WI38 (cell line): Measurements from ENCODE around the gene TNFRSF8.

Experiments used
- H3K4me3 ChIP-seq: 2 replicates; pipeline ENCODE4 v1.5.1; 2011; ENCODE audit warnings: low read depth, mild to moderate bottlenecking, control low read depth, low read length
- TF ChIP-seq, protein P1 (sequence below): IDR thresholded peaks from 2 replicates; pipeline ENCODE4 v1.5.1; 2012; ENCODE audit warnings: low read depth, mild to moderate bottlenecking, control low read depth, low read length

Gene TNFRSF8

GRCh38 chr1:12173631-12174121, 110.6 kb downstream of the TNFRSF8 start:
- TF ChIP-seq, protein P1, sequence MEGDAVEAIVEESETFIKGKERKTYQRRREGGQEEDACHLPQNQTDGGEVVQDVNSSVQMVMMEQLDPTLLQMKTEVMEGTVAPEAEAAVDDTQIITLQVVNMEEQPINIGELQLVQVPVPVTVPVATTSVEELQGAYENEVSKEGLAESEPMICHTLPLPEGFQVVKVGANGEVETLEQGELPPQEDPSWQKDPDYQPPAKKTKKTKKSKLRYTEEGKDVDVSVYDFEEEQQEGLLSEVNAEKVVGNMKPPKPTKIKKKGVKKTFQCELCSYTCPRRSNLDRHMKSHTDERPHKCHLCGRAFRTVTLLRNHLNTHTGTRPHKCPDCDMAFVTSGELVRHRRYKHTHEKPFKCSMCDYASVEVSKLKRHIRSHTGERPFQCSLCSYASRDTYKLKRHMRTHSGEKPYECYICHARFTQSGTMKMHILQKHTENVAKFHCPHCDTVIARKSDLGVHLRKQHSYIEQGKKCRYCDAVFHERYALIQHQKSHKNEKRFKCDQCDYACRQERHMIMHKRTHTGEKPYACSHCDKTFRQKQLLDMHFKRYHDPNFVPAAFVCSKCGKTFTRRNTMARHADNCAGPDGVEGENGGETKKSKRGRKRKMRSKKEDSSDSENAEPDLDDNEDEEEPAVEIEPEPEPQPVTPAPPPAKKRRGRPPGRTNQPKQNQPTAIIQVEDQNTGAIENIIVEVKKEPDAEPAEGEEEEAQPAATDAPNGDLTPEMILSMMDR, result no peak
- no peak overlapping the region for H3K4me3 ChIP-seq

- TF ChIP-seq, protein P1, result no peak
- H3K4me3 ChIP-seq, result no peak overlapping the region
Measured at GRCh38 chr1:12174924-12175810, 112.1 kb downstream of the TNFRSF8 start.

GRCh38 chr1:12176298-12177118, 113.4 kb downstream of the TNFRSF8 start:
- H3K4me3 ChIP-seq, result no peak overlapping the region
- TF ChIP-seq, protein P1, result no peak

DNA sequence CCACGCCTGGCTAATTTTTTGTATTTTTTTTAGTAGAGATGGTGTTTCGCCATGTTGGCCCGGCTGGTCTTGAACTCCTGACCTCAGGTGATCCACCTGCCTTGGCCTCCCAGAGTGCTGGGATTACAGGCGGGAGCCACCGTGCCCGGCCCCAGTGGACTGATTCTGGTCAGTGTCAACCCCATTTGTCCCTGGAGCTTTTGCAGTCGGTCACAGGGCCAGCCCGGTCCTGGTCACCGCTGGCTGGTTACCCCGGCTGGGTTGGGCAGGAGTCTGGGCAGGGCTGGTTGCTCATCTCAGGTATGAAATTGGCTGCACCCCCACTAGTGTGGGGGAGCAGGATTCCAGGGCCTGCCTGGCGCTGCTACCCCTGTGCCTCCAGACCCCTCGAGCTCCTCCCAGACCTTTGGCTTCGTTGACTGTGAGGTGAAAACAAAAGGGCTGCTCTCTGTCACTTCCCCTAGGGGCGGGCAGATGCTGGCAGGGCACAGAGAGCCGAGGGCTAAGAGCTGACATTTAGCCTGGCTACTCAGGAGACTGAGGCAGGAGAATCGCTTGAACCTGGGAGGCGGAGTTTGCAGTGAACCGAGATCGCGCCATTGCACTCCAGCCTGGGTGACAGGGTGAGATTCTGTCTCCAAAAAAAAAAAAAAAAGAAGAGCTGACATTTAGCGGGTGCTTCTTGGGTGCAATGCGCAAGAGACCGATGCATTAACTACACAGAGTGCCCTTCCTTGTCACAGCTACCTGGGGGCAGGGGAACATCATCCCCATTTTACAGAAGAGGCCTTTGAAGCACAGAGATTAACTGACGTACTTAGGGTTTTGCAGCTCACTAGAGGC, 114.3 kb downstream of the TNFRSF8 start:
- TF ChIP-seq, protein P1, result no peak
- no peak overlapping the region for H3K4me3 ChIP-seq

GRCh38 chr1:12177999-12178441, 114.9 kb downstream of the TNFRSF8 start:
- TF ChIP-seq, protein P1, result no peak
- H3K4me3 ChIP-seq, result no peak overlapping the region

DNA sequence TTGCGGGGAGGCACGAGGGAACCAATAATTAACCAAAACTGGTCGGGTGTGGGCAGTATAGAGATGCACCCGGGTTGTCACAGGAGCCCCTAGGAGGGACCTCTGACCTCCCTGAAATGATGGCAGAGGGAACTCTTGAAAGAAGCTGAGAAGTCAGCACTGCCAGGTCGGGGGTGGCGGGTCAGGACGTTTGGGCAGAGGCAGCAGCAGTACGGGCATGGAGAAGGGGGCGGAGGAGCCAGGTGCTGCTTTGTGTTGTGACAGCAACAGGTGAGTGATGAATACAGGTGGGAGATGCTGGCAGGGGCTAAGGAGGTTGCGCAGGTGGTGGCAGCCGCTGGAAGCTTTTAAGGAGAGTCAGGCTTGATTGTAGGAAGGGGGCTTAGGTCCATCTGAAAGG, 115.4 kb downstream of the TNFRSF8 start:
- TF ChIP-seq, protein P1, result no peak
- no peak overlapping the region for H3K4me3 ChIP-seq
